HG03108 (cell line): ENCODE measurements around the gene UBR3.

Experiments
- ATAC-seq: cut with Tn5 transposase; IDR thresholded peaks from one replicate; pipeline ENCODE4 v1.9.1; 2021; ENCODE audit warnings: moderate library complexity; ENCODE audit not compliant: unreplicated experiment

Gene UBR3

GRCh38 chr2:170034596-170034995 lies 207.3 kb downstream of the UBR3 start:
- ATAC-seq, result no peak

GRCh38 chr2:170038734-170039133 lies 211.5 kb downstream of the UBR3 start:
- no peak for ATAC-seq

GRCh38 chr2:170039401-170040172 lies 212.3 kb downstream of the UBR3 start:
- ATAC-seq, result no peak

GRCh38 chr2:170044751-170045478 lies 217.7 kb downstream of the UBR3 start:
- no peak for ATAC-seq

- no peak for ATAC-seq
Observed at GRCh38 chr2:170047331-170048065, 220.2 kb downstream of the UBR3 start.

GRCh38 chr2:170052151-170052550 lies 224.9 kb downstream of the UBR3 start:
- ATAC-seq, result no peak

- no peak for ATAC-seq
Observed at GRCh38 chr2:170054997-170055396, 227.7 kb downstream of the UBR3 start.

GRCh38 chr2:170056900-170057299 lies 229.6 kb downstream of the UBR3 start:
- no peak for ATAC-seq

GRCh38 chr2:170063456-170064235 lies 236.4 kb downstream of the UBR3 start:
- no peak for ATAC-seq

- ATAC-seq, result no peak
Observed at GRCh38 chr2:170070778-170071177, 243.5 kb downstream of the UBR3 start.

GRCh38 chr2:170073288-170073687 lies 246.0 kb downstream of the UBR3 start:
- no peak for ATAC-seq

- no peak for ATAC-seq
Observed at GRCh38 chr2:170076189-170076588, 248.9 kb downstream of the UBR3 start.

GRCh38 chr2:170077830-170078569 lies 250.7 kb downstream of the UBR3 start:
- ATAC-seq, result no peak

GRCh38 chr2:170084820-170085491 lies 257.7 kb downstream of the UBR3 start:
- ATAC-seq, result no peak

- ATAC-seq, result no peak
Observed at GRCh38 chr2:170086117-170086688, 258.9 kb downstream of the UBR3 start.

- no peak for ATAC-seq
Observed at GRCh38 chr2:170086751-170087412, 259.6 kb downstream of the UBR3 start.

- ATAC-seq, result no peak
Observed at GRCh38 chr2:170087413-170087793, 260.1 kb downstream of the UBR3 start.

GRCh38 chr2:170088776-170089175 lies 261.5 kb downstream of the UBR3 start:
- ATAC-seq, result no peak

- ATAC-seq, result no peak
Observed at GRCh38 chr2:170090229-170090628, 263.0 kb downstream of the UBR3 start.
